Immature natural killer cell (primary cell): ENCODE results near the gene MAPK8IP2. TPM values are rescaled to one million over a fixed set of nuclear protein-coding genes. Genes with fewer than 3 reads are reported as not detected.
A peak's percentile ranks its signal among the peaks of the same experiment; 100 is the strongest.

Experiments
- DNase-seq, 3 donors: peaks; one replicate each; pipeline ENCODE4 v3.0.0; 2022; ENCODE audit warnings: mixed read lengths in 1 of 3
- H3K27ac Mint-ChIP-seq, 6 donors: one replicate each; pipeline ENCODE4 v1.8.0; 2020; ENCODE audit warnings: mixed read lengths in 6 of 6, mild to moderate bottlenecking in 5 of 6, inconsistent platforms in 4 of 6, moderate library complexity in 3 of 6
- H3K27me3 Mint-ChIP-seq, 3 donors: one replicate each; pipeline ENCODE4 v1.8.0; 2020 to 2021; ENCODE audit warnings: low read depth in 3 of 3, mild to moderate bottlenecking in 3 of 3, mixed read lengths in 3 of 3, moderate library complexity in 3 of 3, inconsistent platforms in 1 of 3
- H3K36me3 Mint-ChIP-seq, 3 donors: one replicate each; pipeline ENCODE4 v1.8.0; 2020; ENCODE audit warnings: mixed read lengths in 3 of 3, inconsistent platforms in 2 of 3, mild to moderate bottlenecking in 2 of 3
- H3K4me1 Mint-ChIP-seq, 2 donors: one replicate each; pipeline ENCODE4 v1.8.0; 2020; ENCODE audit warnings: inconsistent platforms in 2 of 2, mild to moderate bottlenecking in 2 of 2, mixed read lengths in 2 of 2, moderate library complexity in 1 of 2
- H3K4me3 Mint-ChIP-seq, 5 donors: one replicate each; pipeline ENCODE4 v1.8.0; 2020; ENCODE audit warnings: mild to moderate bottlenecking in 5 of 5, mixed read lengths in 5 of 5, inconsistent platforms in 3 of 5, moderate library complexity in 3 of 5
- H3K9me3 Mint-ChIP-seq, 6 donors: one replicate each; pipeline ENCODE4 v1.8.0; 2020; ENCODE audit warnings: mild to moderate bottlenecking in 6 of 6, mixed read lengths in 6 of 6, inconsistent platforms in 4 of 6, moderate library complexity in 3 of 6
- polyA plus RNA-seq, 3 donors: library from polyadenylated mRNA; unstranded; fragments of 300-500 nt; fragmentation: Illumina TruSeq; gene quantifications; one replicate each; pipeline ENCODE4 v1.2.3, GENCODE V29; 2021

MAPK8IP2 gene
- polyA plus RNA-seq, 3 donors from 2014 or later = not detected

GRCh38 chr22:50620593-50621355 lies 20.2 kb downstream of the MAPK8IP2 start:
- Mint-ChIP-seq H3K9me3 (peaks cover 0 to 2% (median 0%) of the 10 kb centered on the region in 6 donors), H3K27me3 (peaks cover 4 to 9% (median 8%) of the 10 kb centered on the region in 3 donors), H3K36me3 (no peaks in the 10 kb centered on the region), H3K4me3 (peak overlapping the region; percentile 85 to 96 (median 89)), H3K27ac (peak overlapping the region; percentile 89 to 96 (median 92)), H3K4me1 (peaks cover 34 to 36% of the 10 kb centered on the region in 2 donors)
- peak; percentile 41 to 65 (median 54) for DNase-seq

DNA sequence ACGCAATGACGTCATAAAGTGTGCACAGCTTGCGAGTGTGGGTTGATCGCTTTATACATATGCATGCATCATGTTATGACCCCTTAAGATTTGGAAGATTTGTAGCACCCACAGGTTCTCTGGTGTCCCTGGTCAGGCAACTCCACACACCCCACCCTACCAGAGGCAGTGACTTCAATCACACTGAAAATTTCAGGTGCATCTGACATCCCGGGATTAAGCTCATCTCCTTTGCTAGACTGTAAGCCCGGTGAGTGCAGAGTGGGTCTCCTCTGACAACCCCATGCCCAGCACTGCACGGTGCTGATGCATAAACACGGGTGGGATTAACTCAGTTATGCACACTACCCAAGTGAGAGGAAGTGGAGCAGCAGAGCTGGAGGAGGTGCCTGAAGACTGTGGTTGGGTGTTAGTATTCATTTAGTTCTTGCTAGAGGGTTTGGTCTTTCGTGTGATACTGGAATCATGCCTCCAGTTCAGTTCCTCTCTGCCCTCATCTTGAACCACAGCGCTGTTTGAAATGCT lies 20.8 kb downstream of the MAPK8IP2 start:
- DNase-seq = peak; percentile 48 to 67 (median 56)
- peak overlapping the region; percentile 85 to 96 (median 89) for H3K4me3 Mint-ChIP-seq
- peak overlapping the region; percentile 89 to 96 (median 92) for H3K27ac Mint-ChIP-seq
- H3K36me3 Mint-ChIP-seq = no peaks in the 10 kb centered on the region
- peaks cover 0 to 2% (median 0%) of the 10 kb centered on the region in 6 donors for H3K9me3 Mint-ChIP-seq
- peaks cover 4 to 9% (median 8%) of the 10 kb centered on the region in 3 donors for H3K27me3 Mint-ChIP-seq
- H3K4me1 Mint-ChIP-seq = peaks cover 35 to 36% of the 10 kb centered on the region in 2 donors

- Mint-ChIP-seq H3K9me3 (peaks cover 0 to 2% (median 0%) of the 10 kb centered on the region in 6 donors), H3K36me3 (no peaks in the 10 kb centered on the region), H3K4me1 (peaks cover 36 to 38% of the 10 kb centered on the region in 2 donors), H3K4me3 (peak overlapping the region; percentile 85 to 96 (median 89)), H3K27me3 (peaks cover 4 to 10% (median 9%) of the 10 kb centered on the region in 3 donors), H3K27ac (peak overlapping the region; percentile 89 to 96 (median 92))
- DNase-seq = no peak
These were observed 21.5 kb downstream of the MAPK8IP2 start for GRCh38 chr22:50621948-50622722.

DNA sequence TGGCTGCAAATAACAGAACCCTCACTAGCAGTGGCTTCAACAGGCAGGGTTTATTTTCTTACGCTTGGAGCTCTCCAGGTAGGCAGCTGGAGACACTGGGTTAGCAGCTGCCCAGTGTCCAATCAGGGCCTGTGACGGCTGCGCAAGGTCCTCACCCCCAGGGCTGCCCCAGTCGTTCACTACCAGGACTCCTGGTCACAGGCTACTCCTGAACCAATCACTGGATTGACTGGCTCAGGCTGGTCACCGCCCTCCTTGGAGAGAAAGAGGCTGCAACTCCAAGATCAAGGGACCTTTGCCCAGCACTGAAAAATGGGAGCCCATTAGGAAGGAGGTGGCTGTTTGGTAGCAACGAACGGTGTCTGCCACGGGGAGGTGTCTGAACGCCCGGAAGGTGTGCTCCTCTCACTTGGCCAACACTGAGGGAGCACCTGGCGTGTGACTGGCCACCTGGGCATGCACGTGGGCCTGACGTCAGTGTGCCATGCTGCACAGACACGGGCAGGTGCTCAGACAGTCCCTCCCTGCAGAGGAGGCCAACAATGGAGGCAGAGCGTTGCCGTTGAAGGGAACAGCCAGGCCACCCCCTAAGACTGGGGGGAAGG lies 22.2 kb downstream of the MAPK8IP2 start:
- H3K4me3 Mint-ChIP-seq = peak overlapping the region in 1 of 5 donors; percentile 88
- no peaks in the 10 kb centered on the region for H3K36me3 Mint-ChIP-seq
- H3K27me3 Mint-ChIP-seq = peaks cover 4 to 11% (median 7%) of the 10 kb centered on the region in 3 donors
- no peak for DNase-seq
- H3K9me3 Mint-ChIP-seq = peaks cover 0 to 2% (median 0%) of the 10 kb centered on the region in 6 donors
- H3K4me1 Mint-ChIP-seq = peaks cover 36 to 38% of the 10 kb centered on the region in 2 donors
- peak overlapping the region in 2 of 6 donors; percentile 26 to 96 for H3K27ac Mint-ChIP-seq

DNA sequence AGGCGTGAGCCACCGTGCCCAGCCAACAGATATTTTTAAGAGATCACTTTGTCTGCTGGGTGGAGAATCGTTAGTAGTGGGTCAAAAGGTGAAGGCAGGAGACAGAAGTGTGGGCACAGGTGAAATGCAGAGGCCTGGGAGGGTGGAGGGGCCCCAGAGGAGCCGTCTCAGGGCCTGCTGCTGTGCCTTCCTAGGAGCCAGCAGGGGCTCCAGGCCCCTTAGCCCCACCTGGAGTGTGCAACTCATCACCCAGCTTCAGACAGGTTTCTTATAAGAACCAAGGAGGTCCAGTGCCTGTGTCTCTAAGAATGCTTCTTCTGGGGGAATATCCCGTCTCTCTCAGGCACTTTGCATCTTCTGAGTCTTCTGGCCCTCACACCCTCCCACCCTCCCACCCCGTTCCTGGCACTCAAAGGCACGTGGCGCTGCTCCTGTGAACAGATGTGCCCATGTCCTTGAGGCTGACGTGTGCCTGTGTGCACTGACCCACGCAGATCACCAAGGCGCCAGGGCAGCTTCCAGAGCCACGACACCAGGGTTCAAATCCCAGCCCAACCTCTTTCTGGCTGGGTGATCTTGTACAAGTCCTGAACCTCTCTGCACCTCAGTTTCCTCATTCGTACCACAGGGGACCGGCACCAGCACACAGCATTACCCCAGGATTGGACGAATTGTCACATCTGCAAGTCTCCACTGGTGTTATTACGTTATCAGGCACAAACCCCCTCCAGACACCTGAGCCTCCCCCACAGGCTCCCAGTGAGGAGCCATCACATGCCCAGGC lies 23.9 kb downstream of the MAPK8IP2 start:
- peaks cover 0 to 2% (median 0%) of the 10 kb centered on the region in 6 donors for H3K9me3 Mint-ChIP-seq
- peaks cover 11 to 21% (median 14%) of the 10 kb centered on the region in 3 donors for H3K27me3 Mint-ChIP-seq
- no peak for DNase-seq
- no peaks in the 10 kb centered on the region for H3K36me3 Mint-ChIP-seq
- H3K4me3 Mint-ChIP-seq = no peak overlapping the region
- no peak overlapping the region for H3K27ac Mint-ChIP-seq
- H3K4me1 Mint-ChIP-seq = peaks cover 47 to 49% of the 10 kb centered on the region in 2 donors

- Mint-ChIP-seq H3K4me1 (peaks cover 47 to 48% of the 10 kb centered on the region in 2 donors), H3K36me3 (no peaks in the 10 kb centered on the region), H3K9me3 (no peaks in the 10 kb centered on the region), H3K27ac (peak overlapping the region in 1 of 6 donors; percentile 57), H3K27me3 (peaks cover 14 to 21% (median 15%) of the 10 kb centered on the region in 3 donors), H3K4me3 (no peak overlapping the region)
- no peak for DNase-seq
These were observed 24.6 kb downstream of the MAPK8IP2 start for GRCh38 chr22:50625131-50625567.

- DNase-seq = no peak
- H3K27ac Mint-ChIP-seq = no peak overlapping the region
- H3K27me3 Mint-ChIP-seq = peaks cover 9 to 15% (median 15%) of the 10 kb centered on the region in 3 donors
- H3K4me1 Mint-ChIP-seq = peaks cover 43 to 44% of the 10 kb centered on the region in 2 donors
- H3K9me3 Mint-ChIP-seq = no peaks in the 10 kb centered on the region
- no peaks in the 10 kb centered on the region for H3K36me3 Mint-ChIP-seq
- H3K4me3 Mint-ChIP-seq = no peak overlapping the region
These were observed 25.1 kb downstream of the MAPK8IP2 start for GRCh38 chr22:50625568-50626313.

- Mint-ChIP-seq H3K36me3 (no peaks in the 10 kb centered on the region), H3K4me3 (peak overlapping the region; percentile 35 to 73 (median 50)), H3K27me3 (peaks cover 9 to 15% (median 15%) of the 10 kb centered on the region in 3 donors), H3K4me1 (peaks cover 37% of the 10 kb centered on the region in 2 donors), H3K9me3 (no peaks in the 10 kb centered on the region), H3K27ac (peak overlapping the region in 5 of 6 donors; percentile 39 to 79 (median 62))
- no peak for DNase-seq
These were observed 25.8 kb downstream of the MAPK8IP2 start for GRCh38 chr22:50626314-50626849.

GRCh38 chr22:50626850-50627641 lies 26.5 kb downstream of the MAPK8IP2 start:
- H3K36me3 Mint-ChIP-seq = no peaks in the 10 kb centered on the region
- H3K27ac Mint-ChIP-seq = peak overlapping the region in 5 of 6 donors; percentile 39 to 84 (median 64)
- H3K27me3 Mint-ChIP-seq = peaks cover 9 to 15% (median 15%) of the 10 kb centered on the region in 3 donors
- peaks cover 30 to 31% of the 10 kb centered on the region in 2 donors for H3K4me1 Mint-ChIP-seq
- no peaks in the 10 kb centered on the region for H3K9me3 Mint-ChIP-seq
- peak overlapping the region; percentile 65 to 76 (median 70) for H3K4me3 Mint-ChIP-seq
- DNase-seq = no peak

DNA sequence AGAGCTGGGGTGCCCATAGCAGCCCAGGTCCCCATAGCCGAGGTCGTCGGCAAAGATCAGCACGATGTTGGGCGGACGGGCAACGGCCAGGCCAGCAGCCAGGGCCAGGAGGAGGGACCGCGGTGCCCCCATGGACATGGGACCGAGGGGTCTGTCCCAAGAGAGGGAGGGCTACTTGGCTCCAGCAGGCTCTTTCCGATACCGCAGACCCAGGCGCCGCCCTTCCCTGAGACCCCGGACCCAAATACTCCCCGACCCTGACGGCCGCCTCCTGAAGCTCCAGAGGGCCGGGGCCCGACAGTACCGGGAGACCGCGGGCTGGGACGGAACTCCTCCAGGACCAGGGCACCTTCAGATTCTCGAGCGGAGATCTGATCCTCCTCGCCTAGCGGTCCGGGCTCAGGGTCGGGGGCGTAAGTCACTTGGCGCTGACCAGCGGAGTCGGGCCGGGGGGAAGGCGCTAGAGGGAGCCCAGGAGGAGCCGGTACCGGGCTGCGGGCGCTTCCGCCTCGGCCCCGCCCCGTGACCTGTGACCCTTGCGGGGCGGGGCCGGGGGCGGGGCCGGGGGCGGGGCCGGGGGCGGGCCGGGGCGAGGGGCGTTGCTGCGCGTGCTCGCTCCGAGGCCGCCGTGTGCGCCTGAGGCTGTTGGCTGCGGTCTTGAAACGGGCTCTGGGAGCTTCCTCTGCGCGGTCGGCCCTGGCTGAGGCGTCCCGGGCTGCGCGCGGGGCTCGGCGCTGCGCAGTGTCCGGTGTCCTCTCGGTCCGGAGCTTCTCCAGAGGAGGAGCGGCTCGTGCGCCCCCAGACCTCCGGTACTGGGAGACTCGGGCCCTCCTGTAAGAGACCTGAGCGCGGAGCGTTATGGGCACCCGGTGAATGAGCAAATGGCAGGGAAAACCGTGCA lies 27.3 kb downstream of the MAPK8IP2 start, which contains the start of gene ARSA:
Gene ARSA, minus strand, starts transcription at position 511 of the 901 bp plus-strand sequence. Its CDS starts 373 bp downstream, at position 138.
- DNase-seq = peak; percentile 81 to 87 (median 85)
- Mint-ChIP-seq H3K27me3 (peaks cover 9 to 15% (median 15%) of the 10 kb centered on the region in 3 donors), H3K9me3 (no peaks in the 10 kb centered on the region), H3K36me3 (no peaks in the 10 kb centered on the region), H3K4me3 (peak within 1 kb of the TSS; percentile 68 to 88 (median 78)), H3K27ac (peak within 1 kb of the TSS; percentile 92 to 96 (median 94)), H3K4me1 (peaks cover 22 to 23% of the 10 kb centered on the region in 2 donors)
